Gastroesophageal sphincter (tissue), 3 donors: ENCODE results near the gene LHX2.

Source experiments
- POLR2A ChIP-seq, 2 donors: fragments of 450-650 bp; IDR thresholded peaks; one replicate each; pipeline ENCODE4 v1.6.1; 2017; ENCODE audit warnings: antibody characterized with exemption in 2 of 2, mild to moderate bottlenecking in 2 of 2, moderate library complexity in 1 of 2
- TF ChIP-seq, protein P1 (sequence below), 4 experiments: fragments of 200-600 bp in 2 of 4; fragments of 450-650 bp in 2 of 4; sonication (generic) in 1 of 4; IDR thresholded peaks; one replicate each; pipeline ENCODE4 v1.5.1; 2017 to 2019; ENCODE audit warnings: antibody characterized with exemption in 4 of 4, mild to moderate bottlenecking in 2 of 4, moderate library complexity in 2 of 4

- TF ChIP-seq, protein P1, sequence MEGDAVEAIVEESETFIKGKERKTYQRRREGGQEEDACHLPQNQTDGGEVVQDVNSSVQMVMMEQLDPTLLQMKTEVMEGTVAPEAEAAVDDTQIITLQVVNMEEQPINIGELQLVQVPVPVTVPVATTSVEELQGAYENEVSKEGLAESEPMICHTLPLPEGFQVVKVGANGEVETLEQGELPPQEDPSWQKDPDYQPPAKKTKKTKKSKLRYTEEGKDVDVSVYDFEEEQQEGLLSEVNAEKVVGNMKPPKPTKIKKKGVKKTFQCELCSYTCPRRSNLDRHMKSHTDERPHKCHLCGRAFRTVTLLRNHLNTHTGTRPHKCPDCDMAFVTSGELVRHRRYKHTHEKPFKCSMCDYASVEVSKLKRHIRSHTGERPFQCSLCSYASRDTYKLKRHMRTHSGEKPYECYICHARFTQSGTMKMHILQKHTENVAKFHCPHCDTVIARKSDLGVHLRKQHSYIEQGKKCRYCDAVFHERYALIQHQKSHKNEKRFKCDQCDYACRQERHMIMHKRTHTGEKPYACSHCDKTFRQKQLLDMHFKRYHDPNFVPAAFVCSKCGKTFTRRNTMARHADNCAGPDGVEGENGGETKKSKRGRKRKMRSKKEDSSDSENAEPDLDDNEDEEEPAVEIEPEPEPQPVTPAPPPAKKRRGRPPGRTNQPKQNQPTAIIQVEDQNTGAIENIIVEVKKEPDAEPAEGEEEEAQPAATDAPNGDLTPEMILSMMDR (IDR thresholded peaks at IDR 0.05) = no peak
- TF ChIP-seq POLR2A (IDR thresholded peaks at IDR 0.05) = no peak
Measured at GRCh38 chr9:124004593-124004992, 7.0 kb upstream of the LHX2 start.
